OCI-LY7 (cell line): ENCODE measurements around the gene HS2ST1. TPM values are rescaled to one million over a fixed set of nuclear protein-coding genes. Genes with fewer than 3 reads are reported as not detected.

Source experiments
- BruUV-seq: library from RNA; stranded (reverse); fragments of 400-500 nt; replicated peaks from 2 replicates; lab custom pipeline; 2021; lab: Mats Ljungman, UMichigan
- CTCF ChIA-PET: fragments of 300-600 bp; sonication (Branson Sonifier 250); formaldehyde crosslinking; loops from one replicate; lab custom pipeline; 2022; ENCODE audit warnings: antibody characterized with exemption; ENCODE audit not compliant: unreplicated experiment; lab: Charles Lee
- POLR2A ChIA-PET: fragments of 300-600 bp; sonication (Branson Sonifier 250); formaldehyde crosslinking; loops from one replicate; lab custom pipeline; 2022; ENCODE audit warnings: antibody characterized with exemption; lab: Charles Lee
- DNase-seq: peaks from one replicate; pipeline ENCODE4 v3.0.0-alpha.2; 2015; ENCODE audit warnings: low spot score
- H2AFZ ChIP-seq: fragments of 200-600 bp; sonication (generic), shearing (Covaris generic); 2 replicates; pipeline ENCODE4 v1.6.1; 2014; ENCODE audit warnings: mild to moderate bottlenecking, antibody characterized with exemption, low read length, moderate library complexity
- H3K27ac ChIP-seq: fragments of 200-600 bp; sonication (generic); 2 replicates; pipeline ENCODE4 v1.5.1; 2014; ENCODE audit warnings: mixed run types, low read depth, mild to moderate bottlenecking, moderate library complexity, low read length, inconsistent platforms; ENCODE audit not compliant: poor library complexity, severe bottlenecking
- H3K36me3 ChIP-seq: fragments of 200-600 bp; sonication (generic); 2 replicates; pipeline ENCODE4 v1.6.1; 2014; ENCODE audit warnings: mild to moderate bottlenecking, antibody characterized with exemption, low read length, moderate library complexity, mixed read lengths; ENCODE audit not compliant: insufficient read depth
- H3K4me1 ChIP-seq: fragments of 200-600 bp; sonication (generic); 2 replicates; pipeline ENCODE4 v1.5.1; 2014; ENCODE audit warnings: mild to moderate bottlenecking, low read length; ENCODE audit not compliant: insufficient read depth, poor library complexity, severe bottlenecking
- H3K4me2 ChIP-seq: fragments of 200-600 bp; sonication (generic); 2 replicates; pipeline ENCODE4 v1.6.1; 2014; ENCODE audit warnings: mild to moderate bottlenecking, low read length
- H3K4me3 ChIP-seq: fragments of 200-600 bp; sonication (generic); 2 replicates; pipeline ENCODE4 v1.5.1; 2014; ENCODE audit warnings: mild to moderate bottlenecking, low read depth, low read length; ENCODE audit not compliant: poor library complexity, severe bottlenecking
- H3K79me2 ChIP-seq: fragments of 200-600 bp; sonication (generic); 2 replicates; pipeline ENCODE4 v1.6.1; 2016; ENCODE audit warnings: low read depth, mild to moderate bottlenecking, low read length, moderate library complexity, mixed read lengths; ENCODE audit not compliant: insufficient read depth
- H3K9me2 ChIP-seq: fragments of 200-600 bp; sonication (generic); 2 replicates; pipeline ENCODE4 v1.6.1; 2016; ENCODE audit warnings: mild to moderate bottlenecking, low read length, mixed read lengths; ENCODE audit not compliant: insufficient read depth
- H3K9me3 ChIP-seq: fragments of 200-600 bp; sonication (generic); 2 replicates; pipeline ENCODE4 v1.6.1; 2014; ENCODE audit warnings: mild to moderate bottlenecking, mixed run types, low read length, mixed read lengths
- H4K20me1 ChIP-seq: fragments of 200-600 bp; sonication (generic); 2 replicates; pipeline ENCODE4 v1.6.1; 2014; ENCODE audit warnings: mild to moderate bottlenecking, antibody characterized with exemption, low read length, moderate library complexity, mixed read lengths; ENCODE audit not compliant: insufficient read depth
- CTCF ChIP-seq: fragments of 200-600 bp; sonication (generic); conservative IDR thresholded peaks from 2 replicates; pipeline ENCODE4 v1.5.1; 2014; ENCODE audit warnings: mild to moderate bottlenecking, antibody characterized with exemption, low read length, moderate library complexity, mixed read lengths
- EZH2phosphoT487 ChIP-seq: fragments of 200-600 bp; sonication (generic); IDR thresholded peaks from 2 replicates; pipeline ENCODE4 v1.6.1; 2018; ENCODE audit warnings: low read depth, borderline replicate concordance, mild to moderate bottlenecking, mixed run types, antibody characterized with exemption, low read length, moderate library complexity, mixed read lengths
- intact Hi-C: fragments of 100-400 bp; cut with micrococcal nuclease; formaldehyde crosslinking; loops from one replicate; pipeline ENCODE4 v1.10.0; 2022; ENCODE audit not compliant: unreplicated experiment
- total RNA-seq, 2 experiments: library from RNA; depleted of rRNA in 1 of 2; stranded (reverse); fragments of >200 nt in 1 of 2; shearing (Covaris generic) in 1 of 2; gene quantifications; 2 replicates each; pipeline ENCODE4 v1.2.3, GENCODE V29; 2014 to 2022

The HS2ST1 gene
- total RNA-seq, 2 experiments from 2014 or later = 20.9 to 63.7 TPM

- no peak overlapping the region for H3K4me2 ChIP-seq
- H3K27ac ChIP-seq = no peak overlapping the region
- TF ChIP-seq CTCF (no peak), EZH2phosphoT487 (no peak)
- ChIA-PET CTCF (no interaction called here), POLR2A (no interaction called here)
- no peaks in the 10 kb centered on the region for H4K20me1 ChIP-seq
- no TSS peak for BruUV-seq
- H3K9me3 ChIP-seq = no peaks in the 10 kb centered on the region
- no peaks in the 10 kb centered on the region for H3K36me3 ChIP-seq
- H2AFZ ChIP-seq = no peak overlapping the region
- no peaks in the 10 kb centered on the region for H3K4me1 ChIP-seq
- no peak overlapping the region for H3K4me3 ChIP-seq
- H3K9me2 ChIP-seq = no peaks in the 10 kb centered on the region
- no peak for DNase-seq
- intact Hi-C loops = no loop called here
- H3K79me2 ChIP-seq = no peaks in the 10 kb centered on the region
Measured at GRCh38 chr1:87141556-87141955, 227.1 kb downstream of the HS2ST1 start.

- no TSS peak for BruUV-seq
- no peak overlapping the region for H3K27ac ChIP-seq
- POLR2A ChIA-PET = interaction anchor here (0.6 kb wide), 1 partner anchor 163 kb away, joined by 3 read pairs; no protein-coding TSS in a partner anchor
- TF ChIP-seq CTCF = no peak
- TF ChIP-seq EZH2phosphoT487 = no peak
- intact Hi-C loops = no loop called here
- no peaks in the 10 kb centered on the region for H3K9me3 ChIP-seq
- no peaks in the 10 kb centered on the region for H3K36me3 ChIP-seq
- H3K4me3 ChIP-seq = no peak overlapping the region
- no peaks in the 10 kb centered on the region for H3K9me2 ChIP-seq
- H3K79me2 ChIP-seq = no peaks in the 10 kb centered on the region
- H2AFZ ChIP-seq = no peak overlapping the region
- DNase-seq = no peak
- H3K4me2 ChIP-seq = no peak overlapping the region
- H3K4me1 ChIP-seq = no peaks in the 10 kb centered on the region
- H4K20me1 ChIP-seq = no peaks in the 10 kb centered on the region
- CTCF ChIA-PET = no interaction called here
Measured at GRCh38 chr1:87143413-87144135, 229.1 kb downstream of the HS2ST1 start.

- CTCF ChIA-PET = no interaction called here
- no peaks in the 10 kb centered on the region for H3K9me3 ChIP-seq
- H4K20me1 ChIP-seq = no peaks in the 10 kb centered on the region
- no peak overlapping the region for H3K27ac ChIP-seq
- H3K9me2 ChIP-seq = no peaks in the 10 kb centered on the region
- DNase-seq = no peak
- no peak for TF ChIP-seq EZH2phosphoT487
- TF ChIP-seq CTCF = no peak
- H3K36me3 ChIP-seq = no peaks in the 10 kb centered on the region
- H3K4me1 ChIP-seq = no peaks in the 10 kb centered on the region
- POLR2A ChIA-PET = interaction anchor here (1.1 kb wide), 1 partner anchor 9 kb away, joined by 5 read pairs; no protein-coding TSS in a partner anchor
- intact Hi-C loops = no loop called here
- H3K4me2 ChIP-seq = no peak overlapping the region
- no TSS peak for BruUV-seq
- no peak overlapping the region for H2AFZ ChIP-seq
- H3K4me3 ChIP-seq = no peak overlapping the region
- H3K79me2 ChIP-seq = no peaks in the 10 kb centered on the region
Measured at GRCh38 chr1:87144316-87144895, 230.0 kb downstream of the HS2ST1 start.
